ENCODE measurements around the gene WFDC12.

The WFDC12 gene

DNA sequence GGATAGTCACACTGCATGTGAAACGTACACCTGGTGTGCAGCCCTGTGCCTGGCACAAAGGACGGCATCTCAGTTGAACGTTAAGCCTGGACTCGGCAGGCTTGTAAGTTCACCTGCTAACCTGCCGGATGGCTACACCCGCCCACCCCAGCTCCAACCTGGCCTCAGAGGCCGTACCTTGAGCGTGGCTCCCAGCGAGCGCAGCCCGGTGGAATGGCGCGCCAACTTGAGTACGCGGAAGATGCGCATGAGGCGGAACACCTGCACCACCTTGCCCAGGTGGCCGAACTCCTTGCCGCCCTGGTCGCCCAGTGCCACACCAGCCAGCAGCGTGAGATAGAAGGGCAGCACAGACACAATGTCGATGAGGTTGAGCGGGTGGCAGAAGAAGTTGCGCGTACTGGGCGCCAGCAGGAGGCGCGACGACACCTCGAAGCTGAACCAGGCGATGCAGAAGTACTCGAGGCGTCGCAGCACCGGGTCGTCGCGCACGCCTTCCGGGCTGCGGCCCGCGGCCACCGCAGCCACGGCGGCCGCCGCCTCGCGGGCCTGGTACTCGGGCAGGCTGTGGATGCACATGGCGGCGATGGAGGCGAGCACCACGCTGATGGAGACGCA lies 26.7 kb downstream of the WFDC12 start:
- Histone ChIP-seq H3K9me3 (ENCODE audit: control insufficient read depth, low read length) (no peaks in the 10 kb centered on the region), H3K9ac (ENCODE audit: low read length) (no peak overlapping the region), H3K36me3 (ENCODE audit: control insufficient read depth, insufficient read depth, low read length) (no peaks in the 10 kb centered on the region), H3K4me1 (ENCODE audit: control insufficient read depth, insufficient read depth, low read length) (peaks cover 5% of the 10 kb centered on the region), H3K27me3 (ENCODE audit: control insufficient read depth, insufficient read depth, low read length) (peaks cover 57% of the 10 kb centered on the region), H3K4me3 (ENCODE audit: low read length) (no peak overlapping the region)

DNA sequence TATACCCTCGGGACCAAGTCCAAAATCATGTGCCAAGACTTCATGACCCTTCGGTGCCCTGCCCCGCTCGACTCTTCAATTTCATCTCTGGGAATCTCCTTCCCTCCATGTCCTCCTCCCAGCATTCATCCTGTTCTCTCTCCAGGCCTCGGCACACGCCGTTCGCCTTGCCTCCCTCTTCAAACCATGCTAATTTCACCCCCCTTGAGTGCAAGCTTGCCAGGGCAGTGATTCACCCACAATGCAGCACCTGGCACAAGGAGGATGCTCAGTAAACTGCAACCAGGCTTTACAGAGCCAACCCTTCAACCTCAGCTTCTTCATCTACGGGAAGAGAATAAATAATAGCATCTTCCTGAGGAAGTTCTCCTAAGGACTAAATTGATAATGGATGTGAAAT lies 27.5 kb downstream of the WFDC12 start:
- Histone ChIP-seq H3K27me3 (ENCODE audit: control insufficient read depth, insufficient read depth, low read length) (peaks cover 57% of the 10 kb centered on the region), H3K9ac (ENCODE audit: low read length) (no peak overlapping the region), H3K4me3 (ENCODE audit: low read length) (no peak overlapping the region)

DNA sequence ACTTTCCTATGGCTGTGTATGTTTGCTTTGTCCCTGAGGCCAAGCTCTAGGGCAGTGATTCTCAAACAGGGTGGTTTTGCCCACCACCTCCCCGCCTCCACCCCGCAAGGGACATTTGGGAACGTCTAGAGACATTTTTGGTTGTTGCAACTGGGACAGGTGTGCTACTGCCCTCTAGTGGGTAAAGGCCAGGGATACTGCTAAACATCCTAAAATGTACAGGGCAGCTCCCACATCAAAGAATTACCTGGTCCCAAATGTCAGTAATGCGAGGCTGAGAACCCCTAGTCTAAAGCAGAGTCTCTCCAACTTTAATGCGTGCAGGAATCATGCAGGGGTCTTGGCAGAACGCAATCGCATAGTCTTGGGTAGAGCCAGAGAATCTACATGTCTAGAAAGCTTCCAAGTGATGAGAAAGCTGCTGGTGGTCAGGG lies 28.4 kb downstream of the WFDC12 start:
- Histone ChIP-seq H3K36me3 (ENCODE audit: control insufficient read depth, insufficient read depth, low read length) (no peaks in the 10 kb centered on the region), H3K4me3 (ENCODE audit: low read length) (no peak overlapping the region), H3K9ac (ENCODE audit: low read length) (no peak overlapping the region)

More for the DNA sequence above, 27.5 kb downstream of the WFDC12 start:
- Histone ChIP-seq H3K4me1 (ENCODE audit: control insufficient read depth, insufficient read depth, low read length) (peaks cover 5% of the 10 kb centered on the region), H3K9me3 (ENCODE audit: control insufficient read depth, low read length) (no peaks in the 10 kb centered on the region), H3K36me3 (ENCODE audit: control insufficient read depth, insufficient read depth, low read length) (no peaks in the 10 kb centered on the region)

DNA sequence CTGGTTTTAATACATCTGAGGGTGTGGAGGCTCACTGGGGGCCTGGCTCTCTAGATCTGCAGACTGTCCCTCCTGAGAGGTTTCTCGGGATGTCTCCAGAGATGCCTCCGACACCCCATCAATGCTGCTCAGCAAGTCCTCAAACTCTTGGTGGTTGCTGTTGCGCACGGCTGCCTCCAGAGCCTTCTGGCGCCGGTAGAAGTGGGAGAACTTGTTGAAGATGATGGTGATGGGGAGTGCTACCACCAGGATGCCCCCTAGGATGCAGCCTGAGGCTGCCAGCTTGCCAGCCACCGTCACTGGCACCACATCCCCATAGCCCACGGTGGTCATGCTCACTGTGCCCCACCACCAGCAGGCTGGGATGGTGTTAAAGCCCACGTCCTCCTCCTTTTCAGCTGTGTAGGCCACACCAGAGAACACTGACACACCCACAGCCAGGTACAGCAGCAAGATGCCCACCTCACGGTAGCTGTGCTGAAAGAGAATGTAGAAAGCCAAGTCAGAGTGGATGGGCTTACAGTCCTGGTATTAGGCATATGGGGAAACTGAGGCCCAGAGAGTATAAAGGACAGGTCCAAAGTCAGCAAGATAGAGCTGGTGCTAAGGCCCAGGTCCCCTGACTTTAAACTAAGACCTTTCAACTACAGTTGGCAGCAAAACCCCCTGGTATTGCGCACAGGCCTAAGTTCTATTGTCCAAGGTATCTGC lies 29.2 kb downstream of the WFDC12 start:
- Histone ChIP-seq H3K36me3 (ENCODE audit: control insufficient read depth, insufficient read depth, low read length) (no peaks in the 10 kb centered on the region), H3K4me1 (ENCODE audit: control insufficient read depth, insufficient read depth, low read length) (peaks cover 5% of the 10 kb centered on the region), H3K9me3 (ENCODE audit: control insufficient read depth, low read length) (no peaks in the 10 kb centered on the region), H3K9ac (ENCODE audit: low read length) (no peak overlapping the region), H3K4me3 (ENCODE audit: low read length) (no peak overlapping the region), H3K27me3 (ENCODE audit: control insufficient read depth, insufficient read depth, low read length) (peaks cover 41% of the 10 kb centered on the region)

More for the DNA sequence above, 28.4 kb downstream of the WFDC12 start:
- Histone ChIP-seq H3K27me3 (ENCODE audit: control insufficient read depth, insufficient read depth, low read length) (peaks cover 49% of the 10 kb centered on the region), H3K4me1 (ENCODE audit: control insufficient read depth, insufficient read depth, low read length) (peaks cover 5% of the 10 kb centered on the region), H3K9me3 (ENCODE audit: control insufficient read depth, low read length) (no peaks in the 10 kb centered on the region)

DNA sequence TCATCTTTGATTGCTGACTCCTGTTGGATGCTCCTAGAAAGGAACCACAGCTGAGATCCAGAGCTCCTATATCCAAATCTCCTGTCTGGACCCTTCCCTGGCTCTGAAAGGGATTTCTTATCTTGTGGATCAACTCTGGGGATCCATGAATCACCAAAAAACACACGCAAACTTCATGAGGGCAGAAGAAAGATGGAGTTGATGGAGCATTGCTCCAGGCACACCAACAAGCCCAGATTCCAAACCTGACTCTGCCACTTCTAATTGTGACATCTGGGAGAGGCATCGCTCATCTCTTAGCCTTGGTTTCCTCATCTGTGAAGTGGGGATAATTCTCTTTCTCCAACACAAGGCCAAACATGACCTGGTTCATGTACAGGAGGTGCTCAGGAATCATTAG lies 30.1 kb downstream of the WFDC12 start:
- H3K4me1 ChIP-seq (ENCODE audit: control insufficient read depth, insufficient read depth, low read length): peaks cover 5% of the 10 kb centered on the region
- H3K27me3 ChIP-seq (ENCODE audit: control insufficient read depth, insufficient read depth, low read length): peaks cover 34% of the 10 kb centered on the region
- no peak overlapping the region for H3K4me3 ChIP-seq (ENCODE audit: low read length)
- H3K9me3 ChIP-seq (ENCODE audit: control insufficient read depth, low read length): no peaks in the 10 kb centered on the region
- no peaks in the 10 kb centered on the region for H3K36me3 ChIP-seq (ENCODE audit: control insufficient read depth, insufficient read depth, low read length)
- H3K9ac ChIP-seq (ENCODE audit: low read length): no peak overlapping the region

DNA sequence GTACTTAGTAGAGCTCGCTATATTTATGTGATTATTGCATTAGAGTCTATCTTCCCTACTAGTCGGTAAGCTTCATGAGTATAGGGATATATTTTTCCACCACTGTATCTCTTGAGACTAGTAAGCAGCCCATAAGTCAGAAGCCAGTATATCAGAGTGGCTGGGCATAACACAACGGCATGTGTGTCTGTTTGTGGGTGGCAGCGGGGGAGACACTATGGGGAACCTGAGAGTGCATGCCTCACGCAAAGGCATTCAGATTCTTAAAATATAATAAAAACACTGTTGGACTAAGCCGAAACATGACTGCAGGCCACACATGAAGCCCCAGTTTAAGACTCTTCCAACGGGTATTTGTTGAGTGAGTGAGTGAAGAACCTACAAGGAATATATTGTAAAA lies 31.4 kb downstream of the WFDC12 start:
- Histone ChIP-seq H3K9ac (ENCODE audit: low read length) (no peak overlapping the region), H3K27me3 (ENCODE audit: control insufficient read depth, insufficient read depth, low read length) (peaks cover 21% of the 10 kb centered on the region), H3K9me3 (ENCODE audit: control insufficient read depth, low read length) (no peaks in the 10 kb centered on the region), H3K4me1 (ENCODE audit: control insufficient read depth, insufficient read depth, low read length) (peaks cover under 1% of the 10 kb centered on the region), H3K4me3 (ENCODE audit: low read length) (no peak overlapping the region), H3K36me3 (ENCODE audit: control insufficient read depth, insufficient read depth, low read length) (no peaks in the 10 kb centered on the region)

DNA sequence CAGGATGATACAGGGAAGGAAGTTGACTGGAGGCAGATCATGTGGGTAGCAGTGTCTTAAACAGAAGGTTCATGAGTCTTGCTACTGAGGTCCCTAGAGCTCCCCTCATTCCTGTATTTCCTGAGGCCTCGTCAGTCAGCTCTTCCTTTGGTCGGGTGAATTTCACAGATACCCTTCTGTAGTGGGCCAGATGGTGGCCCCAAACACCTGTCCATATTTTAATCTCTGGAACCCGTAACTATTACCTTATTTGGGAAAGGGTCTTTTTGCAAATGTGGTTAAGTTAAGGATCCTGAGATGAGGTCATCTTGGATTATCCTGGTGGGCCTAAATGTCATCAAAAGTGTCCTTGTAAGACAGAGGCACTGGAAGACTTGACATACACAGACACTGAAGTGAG lies 32.9 kb downstream of the WFDC12 start:
- Histone ChIP-seq H3K9ac (ENCODE audit: low read length) (no peak overlapping the region), H3K9me3 (ENCODE audit: control insufficient read depth, low read length) (no peaks in the 10 kb centered on the region), H3K27me3 (ENCODE audit: control insufficient read depth, insufficient read depth, low read length) (peaks cover 6% of the 10 kb centered on the region), H3K4me1 (ENCODE audit: control insufficient read depth, insufficient read depth, low read length) (no peaks in the 10 kb centered on the region), H3K36me3 (ENCODE audit: control insufficient read depth, insufficient read depth, low read length) (no peaks in the 10 kb centered on the region), H3K4me3 (ENCODE audit: low read length) (no peak overlapping the region)

DNA sequence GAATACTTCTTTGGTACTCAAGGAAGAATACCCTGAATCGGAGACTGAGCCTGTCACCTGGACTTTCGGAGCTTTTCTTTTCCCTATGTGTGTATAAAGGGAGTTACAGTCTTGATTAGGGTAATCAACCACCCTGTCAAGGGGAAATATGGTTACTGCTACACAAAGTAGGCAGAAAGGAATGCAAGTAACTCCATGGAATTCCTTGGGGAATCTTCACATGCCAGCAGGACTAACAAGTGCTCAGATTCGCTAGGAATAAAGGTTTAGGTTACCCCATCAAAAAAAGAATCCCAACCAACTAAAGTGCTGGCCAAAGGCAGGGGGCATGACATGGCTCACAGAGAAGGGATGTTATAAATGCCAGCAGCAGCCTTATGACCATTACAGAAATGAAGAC lies 33.8 kb downstream of the WFDC12 start:
- Histone ChIP-seq H3K36me3 (ENCODE audit: control insufficient read depth, insufficient read depth, low read length) (no peaks in the 10 kb centered on the region), H3K27me3 (ENCODE audit: control insufficient read depth, insufficient read depth, low read length) (no peaks in the 10 kb centered on the region), H3K9me3 (ENCODE audit: control insufficient read depth, low read length) (no peaks in the 10 kb centered on the region), H3K9ac (ENCODE audit: low read length) (no peak overlapping the region), H3K4me3 (ENCODE audit: low read length) (no peak overlapping the region), H3K4me1 (ENCODE audit: control insufficient read depth, insufficient read depth, low read length) (no peaks in the 10 kb centered on the region)

DNA sequence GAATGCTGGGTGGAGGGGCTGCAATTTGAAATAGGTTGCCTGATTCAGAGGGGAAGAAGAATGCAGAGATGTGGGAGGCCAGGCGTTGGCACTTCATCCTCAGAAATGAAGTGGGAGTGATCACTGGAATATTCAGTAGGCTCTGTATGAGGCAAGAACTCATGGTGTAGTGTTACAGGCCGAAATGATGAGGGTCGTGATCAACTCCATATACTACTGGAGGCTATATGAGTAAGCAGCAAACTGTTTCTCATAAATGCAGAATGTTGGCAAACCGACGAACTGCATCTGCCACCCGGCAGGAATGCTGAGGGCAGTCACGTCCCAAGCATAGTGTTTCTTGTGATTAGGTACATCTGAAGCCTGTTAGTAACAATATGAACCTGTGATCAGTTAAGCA lies 36.0 kb downstream of the WFDC12 start:
- H3K36me3 ChIP-seq (ENCODE audit: control insufficient read depth, insufficient read depth, low read length): no peaks in the 10 kb centered on the region
- no peaks in the 10 kb centered on the region for H3K27me3 ChIP-seq (ENCODE audit: control insufficient read depth, insufficient read depth, low read length)
- no peak overlapping the region for H3K9ac ChIP-seq (ENCODE audit: low read length)

DNA sequence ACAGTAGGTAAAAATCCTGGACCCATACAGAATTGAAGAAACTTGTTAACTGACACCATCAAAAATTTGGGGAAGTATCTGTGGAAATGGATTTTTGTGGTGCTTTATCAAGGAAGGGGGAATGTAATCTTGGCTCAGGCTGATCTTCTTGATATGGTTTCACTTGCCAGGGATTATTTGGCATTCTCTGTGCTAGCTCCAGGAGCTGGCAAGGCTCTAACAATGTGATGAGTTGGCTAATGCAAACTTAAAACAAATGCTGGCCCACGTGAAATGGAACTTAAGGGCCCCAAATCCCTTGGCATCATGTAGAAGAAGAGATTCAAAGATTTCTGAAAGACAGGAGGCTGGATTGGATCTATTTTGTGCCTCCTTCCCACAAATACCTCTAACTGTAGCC lies 36.5 kb downstream of the WFDC12 start:
- Histone ChIP-seq H3K27me3 (ENCODE audit: control insufficient read depth, insufficient read depth, low read length) (no peaks in the 10 kb centered on the region), H3K9ac (ENCODE audit: low read length) (no peak overlapping the region), H3K4me1 (ENCODE audit: control insufficient read depth, insufficient read depth, low read length) (no peaks in the 10 kb centered on the region), H3K36me3 (ENCODE audit: control insufficient read depth, insufficient read depth, low read length) (no peaks in the 10 kb centered on the region), H3K9me3 (ENCODE audit: control insufficient read depth, low read length) (no peaks in the 10 kb centered on the region), H3K4me3 (ENCODE audit: low read length) (no peak overlapping the region)

More for the DNA sequence above, 36.0 kb downstream of the WFDC12 start:
- Histone ChIP-seq H3K4me3 (ENCODE audit: low read length) (no peak overlapping the region), H3K4me1 (ENCODE audit: control insufficient read depth, insufficient read depth, low read length) (no peaks in the 10 kb centered on the region), H3K9me3 (ENCODE audit: control insufficient read depth, low read length) (no peaks in the 10 kb centered on the region)

DNA sequence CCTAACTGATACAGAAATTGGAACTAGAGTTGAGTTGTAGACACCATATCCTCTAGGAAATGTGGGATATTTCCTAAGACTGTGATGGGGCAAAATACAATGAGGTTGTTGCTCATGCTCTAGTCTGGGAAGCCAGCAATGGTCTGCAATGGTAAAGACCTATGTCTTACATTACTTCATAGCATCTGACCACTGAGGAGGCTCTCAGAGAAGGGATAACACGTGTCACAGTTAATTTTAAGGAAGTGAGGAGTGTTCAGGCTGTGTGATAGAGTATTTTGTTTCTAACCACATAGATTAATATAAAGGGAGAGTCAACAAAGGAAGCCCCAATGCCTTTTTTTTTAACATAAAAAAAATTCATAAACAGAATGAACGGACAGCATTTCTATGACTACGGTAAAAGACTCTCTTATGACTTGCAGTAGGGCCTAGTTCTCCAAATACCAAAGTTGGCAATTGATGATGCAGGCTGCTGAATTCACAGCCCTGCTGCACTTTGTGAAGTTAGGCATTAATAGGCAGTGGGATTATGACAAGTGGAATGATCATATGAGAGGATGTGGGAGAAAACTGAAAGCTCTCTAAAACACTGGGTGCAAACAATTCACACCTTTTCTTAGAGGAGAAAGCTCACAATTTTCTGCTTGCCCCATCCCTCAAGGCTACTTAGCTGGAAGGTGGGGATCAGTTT lies 37.0 kb downstream of the WFDC12 start:
- no peak overlapping the region for H3K9ac ChIP-seq (ENCODE audit: low read length)
- H3K4me1 ChIP-seq (ENCODE audit: control insufficient read depth, insufficient read depth, low read length): no peaks in the 10 kb centered on the region
- no peaks in the 10 kb centered on the region for H3K27me3 ChIP-seq (ENCODE audit: control insufficient read depth, insufficient read depth, low read length)
- H3K9me3 ChIP-seq (ENCODE audit: control insufficient read depth, low read length): no peaks in the 10 kb centered on the region
- no peak overlapping the region for H3K4me3 ChIP-seq (ENCODE audit: low read length)
- H3K36me3 ChIP-seq (ENCODE audit: control insufficient read depth, insufficient read depth, low read length): no peaks in the 10 kb centered on the region

DNA sequence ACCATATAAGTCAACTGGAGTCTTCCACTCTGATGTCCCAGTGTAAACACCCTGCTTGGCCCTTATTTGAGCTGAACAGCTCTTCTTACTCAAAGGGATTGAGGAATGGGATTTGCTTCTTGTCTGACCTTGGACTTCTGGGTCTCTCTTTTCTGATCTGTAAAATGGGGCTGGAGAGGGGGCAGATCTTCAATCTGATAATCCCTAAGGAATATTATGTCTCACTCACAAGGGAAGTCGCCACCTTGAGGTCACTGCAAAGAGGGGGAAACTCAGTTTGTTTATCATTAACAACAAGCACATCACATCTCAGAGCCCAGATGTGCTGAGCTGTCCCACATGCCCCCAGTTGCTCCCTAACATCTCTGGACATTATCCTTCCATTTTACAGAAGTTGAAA lies 38.4 kb downstream of the WFDC12 start:
- Histone ChIP-seq H3K36me3 (ENCODE audit: control insufficient read depth, insufficient read depth, low read length) (no peaks in the 10 kb centered on the region), H3K9ac (ENCODE audit: low read length) (no peak overlapping the region), H3K27me3 (ENCODE audit: control insufficient read depth, insufficient read depth, low read length) (no peaks in the 10 kb centered on the region), H3K9me3 (ENCODE audit: control insufficient read depth, low read length) (no peaks in the 10 kb centered on the region), H3K4me3 (ENCODE audit: low read length) (no peak overlapping the region), H3K4me1 (ENCODE audit: control insufficient read depth, insufficient read depth, low read length) (no peaks in the 10 kb centered on the region)
